GM20431 (cell line): ENCODE measurements around the gene LAMA4.

Experiments
- in situ Hi-C: fragments of 300-500 bp; cut with MseI, MboI; formaldehyde crosslinking; loops from one replicate; pipeline ENCODE4 v1.15.0; 2020; ENCODE audit warnings: low sequenced_read_pairs; ENCODE audit not compliant: unreplicated experiment

Gene LAMA4

DNA sequence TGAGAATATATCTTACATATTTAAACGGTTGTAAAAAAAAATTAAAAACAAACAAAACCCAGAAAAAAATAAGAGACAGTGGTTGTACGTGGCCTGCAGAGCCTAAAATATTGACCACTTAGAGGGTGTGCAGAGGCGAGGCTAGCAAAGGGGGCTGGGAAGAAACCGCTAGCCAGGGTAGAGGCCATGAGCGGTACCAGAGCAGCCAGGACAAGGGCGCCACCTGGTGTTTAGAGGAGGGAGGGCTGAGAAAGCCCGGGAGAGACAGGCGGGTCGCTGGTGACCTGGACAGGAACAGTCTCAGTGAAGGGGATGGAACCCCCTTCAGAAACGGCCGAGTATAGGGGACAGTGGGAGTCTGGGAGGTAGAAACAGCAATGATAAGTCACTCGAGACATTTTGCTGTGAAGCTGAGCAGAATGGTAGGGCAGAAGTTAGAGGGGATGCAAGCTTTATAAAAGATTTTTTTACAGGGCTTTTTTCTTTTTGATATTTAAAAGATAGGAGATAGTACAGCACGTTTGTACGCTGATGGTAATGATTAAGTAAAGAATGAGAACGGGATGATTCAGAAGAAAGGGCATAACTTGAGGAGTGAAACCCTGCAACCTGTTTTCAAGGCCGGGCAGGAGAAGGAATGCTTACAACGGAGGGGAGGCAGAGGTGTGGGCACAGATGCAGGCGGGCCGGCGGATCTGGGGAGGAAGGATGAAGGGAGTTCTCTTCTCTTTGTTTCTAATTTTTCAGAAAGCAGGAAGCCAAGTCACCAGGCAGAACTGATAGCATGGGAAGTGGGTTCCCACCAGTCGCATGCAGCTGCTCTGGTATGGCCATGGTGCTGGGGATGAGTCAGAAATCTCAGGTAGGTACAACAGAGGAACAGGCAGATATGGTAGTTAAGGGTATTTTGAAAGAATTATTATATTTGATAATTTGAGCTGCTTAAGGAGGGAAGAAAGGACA, 90.8 kb downstream of the LAMA4 start:
- in situ Hi-C loops, result no loop called here

DNA sequence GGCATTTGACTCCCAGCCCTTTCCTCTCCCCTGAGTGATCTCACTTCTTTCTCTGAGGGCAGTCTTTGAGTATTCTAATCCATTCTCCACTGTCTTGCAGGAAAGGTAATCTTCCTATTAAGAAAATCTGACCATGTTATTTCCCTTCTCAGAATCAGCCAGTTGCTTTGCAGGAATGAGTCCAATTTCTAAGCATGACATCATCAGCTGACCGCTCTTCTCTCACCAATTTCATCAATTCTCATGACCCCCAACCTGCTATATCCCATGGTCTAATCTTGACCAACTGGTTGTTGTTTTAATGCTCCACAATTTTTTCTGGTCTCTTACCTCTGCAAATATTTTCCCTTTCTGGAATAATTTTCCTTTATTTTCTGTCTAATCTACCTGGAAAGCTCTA, 93.6 kb downstream of the LAMA4 start:
- in situ Hi-C loops, result no loop called here

DNA sequence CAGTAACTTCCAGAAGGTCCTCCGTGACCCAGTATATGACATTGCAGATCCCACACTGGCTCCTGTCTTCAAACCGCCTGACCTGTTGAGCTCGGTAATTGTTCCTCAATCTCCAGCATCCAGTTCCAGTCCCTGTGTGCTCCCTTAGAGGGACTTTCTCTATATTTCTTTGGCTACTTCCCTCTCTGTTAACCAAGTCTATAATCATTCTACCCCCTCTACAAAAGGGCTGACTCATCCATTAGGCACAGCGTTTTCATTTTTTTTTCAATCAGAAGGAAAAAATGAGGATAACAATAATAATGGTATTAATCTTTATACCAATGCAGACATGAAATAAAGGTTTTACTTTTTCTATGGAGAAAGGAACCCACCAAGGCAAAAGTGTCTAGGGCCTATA, 97.7 kb downstream of the LAMA4 start:
- in situ Hi-C loops, result no loop called here

DNA sequence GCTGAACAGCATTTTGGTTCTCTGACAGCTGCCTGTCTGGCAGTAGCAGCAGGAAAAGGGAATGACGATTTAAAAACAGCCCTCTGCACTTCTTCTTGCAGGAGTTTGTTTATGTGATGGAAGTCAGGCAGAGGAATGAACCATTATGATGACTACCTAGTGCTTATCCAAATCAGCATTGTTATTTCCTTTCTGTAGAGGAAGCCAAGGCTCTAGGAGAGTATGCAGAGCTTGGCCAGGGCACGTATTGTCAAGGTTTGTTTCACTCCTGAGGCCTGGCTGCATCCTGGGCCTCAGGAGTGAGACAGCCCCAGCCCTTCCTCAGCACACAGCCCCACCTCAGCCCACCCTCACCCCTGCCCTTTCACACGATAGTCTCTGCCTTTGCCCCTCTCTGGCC, 98.5 kb downstream of the LAMA4 start:
- in situ Hi-C loops, result no loop called here

DNA sequence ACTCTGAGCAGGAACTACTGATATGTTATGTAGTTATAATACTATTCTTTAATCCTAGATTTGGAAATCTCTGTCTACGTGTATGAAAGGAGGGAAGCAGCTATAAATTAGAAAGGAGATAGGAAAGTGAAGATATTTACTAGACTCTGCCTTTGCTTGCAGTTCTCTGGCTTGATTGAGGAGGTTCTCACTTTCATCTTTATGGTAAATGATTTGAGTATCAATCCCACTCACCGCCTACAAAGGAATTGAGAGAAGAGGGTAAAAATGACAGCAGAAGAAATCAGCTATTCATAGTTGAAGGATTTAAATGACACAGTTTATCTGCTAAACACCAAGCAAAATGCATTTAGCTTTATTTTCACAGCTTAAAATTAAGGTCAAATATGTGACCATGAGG, 99.7 kb downstream of the LAMA4 start:
- in situ Hi-C loops, result no loop called here

DNA sequence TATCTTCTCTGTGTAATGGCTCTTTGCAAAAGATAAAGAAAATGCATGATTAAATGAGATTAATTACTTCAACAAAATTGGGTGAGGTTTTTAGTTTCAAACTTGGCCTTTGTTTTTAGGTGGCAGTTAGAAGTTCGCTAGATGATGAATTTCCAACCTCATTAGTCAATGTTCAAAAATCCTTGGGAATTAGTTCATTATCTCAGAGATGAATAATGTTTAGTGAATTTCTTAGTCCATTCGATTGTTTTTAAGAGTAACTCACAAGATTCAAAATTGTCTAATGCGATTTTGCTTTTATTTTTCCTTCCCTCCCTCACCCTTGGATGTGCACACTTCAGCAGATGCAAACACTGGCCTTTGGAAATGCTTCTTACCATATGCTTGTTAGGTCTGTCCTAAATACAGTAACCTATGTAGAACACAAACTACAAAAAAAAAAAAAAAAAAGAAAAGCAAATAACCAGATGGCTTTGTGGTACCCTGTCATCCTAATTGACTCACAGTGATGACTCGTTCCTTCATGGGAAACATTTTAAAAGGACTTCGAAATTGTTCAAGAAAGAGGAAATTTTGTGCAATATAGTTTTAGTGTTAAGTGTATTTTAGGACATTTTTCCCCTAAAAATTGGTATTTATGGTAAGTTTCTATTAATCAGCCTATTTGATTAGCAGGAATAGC, 100.3 kb downstream of the LAMA4 start:
- in situ Hi-C loops, result no loop called here

DNA sequence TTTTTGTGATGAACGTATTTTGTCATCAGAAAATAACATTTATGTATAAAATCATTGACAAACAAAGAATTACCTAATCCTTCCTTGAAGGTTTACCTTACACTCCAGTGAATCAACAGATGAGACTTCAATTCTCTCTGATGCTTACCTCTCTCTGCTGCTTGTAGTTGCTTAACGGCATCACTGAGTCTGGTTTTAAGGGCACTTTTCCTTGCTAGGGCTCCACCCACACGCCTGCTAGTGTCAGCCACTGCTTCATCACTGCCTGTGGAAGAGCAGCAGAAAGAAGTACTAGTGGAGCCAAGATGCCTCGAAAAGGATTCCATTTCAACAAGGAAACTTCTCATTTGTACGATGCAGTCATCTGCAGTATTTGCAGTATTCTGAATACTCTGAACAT, 104.0 kb downstream of the LAMA4 start:
- in situ Hi-C loops, result no loop called here

DNA sequence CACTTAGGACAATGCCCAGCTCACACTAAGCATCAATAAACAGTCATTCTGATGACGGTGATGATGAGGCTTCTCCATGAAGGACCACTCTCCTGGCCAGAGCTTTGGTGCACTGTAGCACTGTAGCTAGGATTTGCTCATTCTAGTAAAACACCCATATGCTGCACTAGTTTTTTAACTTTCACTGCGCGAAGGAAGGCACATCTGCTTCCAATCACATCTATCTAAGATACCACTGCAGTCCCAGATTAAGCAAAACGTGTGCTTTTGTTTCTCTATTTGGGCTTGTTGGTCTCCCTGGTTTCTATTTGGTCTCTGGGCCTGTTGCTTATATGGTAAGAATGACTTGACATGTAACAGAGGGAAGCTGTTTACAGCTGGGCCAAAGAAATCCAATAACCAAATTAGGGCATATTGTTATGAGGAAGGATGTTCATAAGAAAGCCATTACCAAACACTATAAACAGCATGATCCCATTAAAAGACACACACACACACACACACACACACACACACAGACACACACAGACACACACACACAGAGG, 104.6 kb downstream of the LAMA4 start:
- in situ Hi-C loops, result no loop called here

DNA sequence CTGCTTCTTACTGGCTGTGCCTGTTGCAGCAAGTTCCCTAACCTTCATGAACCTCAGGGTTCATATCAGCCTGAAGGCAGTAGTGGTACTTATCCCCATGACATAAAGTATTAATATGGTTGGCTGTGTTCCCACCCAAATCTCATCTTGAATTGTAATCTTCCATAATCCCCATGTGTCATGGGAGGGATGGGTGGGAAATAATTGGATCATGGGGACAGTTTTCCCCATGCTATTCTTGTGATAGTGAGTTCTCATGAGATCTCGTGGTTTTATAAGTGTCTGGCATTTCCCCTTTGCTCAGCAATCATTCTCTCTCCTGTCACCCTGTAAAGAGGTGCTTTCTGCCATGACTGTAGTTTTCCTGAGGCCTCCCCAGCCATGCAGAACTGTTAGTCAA, 105.1 kb downstream of the LAMA4 start:
- in situ Hi-C loops, result no loop called here

DNA sequence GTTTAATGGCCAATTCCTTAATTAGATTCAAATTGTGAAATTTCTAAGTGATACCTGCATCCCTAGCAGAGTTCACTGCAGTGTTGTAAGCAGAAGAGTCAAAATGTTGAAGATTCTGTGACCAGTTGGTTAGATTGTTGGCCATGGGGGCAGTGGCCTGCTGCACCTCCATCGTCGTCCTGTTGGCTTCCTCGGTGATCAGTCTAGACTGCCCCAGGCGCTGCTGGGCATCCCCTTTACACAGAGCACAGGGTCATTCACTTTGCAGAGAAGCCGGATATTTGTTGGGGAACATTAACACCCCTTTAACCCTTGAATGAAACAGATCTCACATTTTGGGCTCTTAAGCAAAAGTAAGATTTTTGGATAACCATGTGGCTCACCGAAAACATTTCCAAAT, 106.3 kb downstream of the LAMA4 start:
- in situ Hi-C loops, result no loop called here

DNA sequence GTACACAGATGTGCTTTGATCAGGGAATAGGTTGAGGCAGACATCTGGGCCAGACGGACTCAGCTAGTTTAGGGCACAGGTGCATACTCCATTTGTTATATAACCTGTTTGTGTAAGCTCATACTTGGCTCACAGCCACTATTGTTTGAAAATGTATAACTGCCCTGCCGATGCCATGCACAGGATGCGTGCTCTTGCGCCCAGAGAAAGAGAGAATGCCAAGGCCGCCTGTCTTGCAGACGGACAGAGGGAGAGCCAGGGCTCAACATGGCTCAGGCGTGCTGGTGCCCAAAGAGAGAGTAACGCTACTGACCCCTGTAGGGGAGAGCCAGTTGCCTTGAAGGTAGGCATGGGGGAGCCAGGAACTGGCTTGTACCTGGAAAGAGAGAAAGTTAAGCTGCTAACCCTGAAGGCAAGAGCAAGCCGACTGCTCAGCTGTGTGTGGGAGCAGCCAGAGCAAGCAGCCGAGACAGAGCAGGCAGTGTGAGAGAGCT, 109.2 kb downstream of the LAMA4 start:
- in situ Hi-C loops, result no loop called here

DNA sequence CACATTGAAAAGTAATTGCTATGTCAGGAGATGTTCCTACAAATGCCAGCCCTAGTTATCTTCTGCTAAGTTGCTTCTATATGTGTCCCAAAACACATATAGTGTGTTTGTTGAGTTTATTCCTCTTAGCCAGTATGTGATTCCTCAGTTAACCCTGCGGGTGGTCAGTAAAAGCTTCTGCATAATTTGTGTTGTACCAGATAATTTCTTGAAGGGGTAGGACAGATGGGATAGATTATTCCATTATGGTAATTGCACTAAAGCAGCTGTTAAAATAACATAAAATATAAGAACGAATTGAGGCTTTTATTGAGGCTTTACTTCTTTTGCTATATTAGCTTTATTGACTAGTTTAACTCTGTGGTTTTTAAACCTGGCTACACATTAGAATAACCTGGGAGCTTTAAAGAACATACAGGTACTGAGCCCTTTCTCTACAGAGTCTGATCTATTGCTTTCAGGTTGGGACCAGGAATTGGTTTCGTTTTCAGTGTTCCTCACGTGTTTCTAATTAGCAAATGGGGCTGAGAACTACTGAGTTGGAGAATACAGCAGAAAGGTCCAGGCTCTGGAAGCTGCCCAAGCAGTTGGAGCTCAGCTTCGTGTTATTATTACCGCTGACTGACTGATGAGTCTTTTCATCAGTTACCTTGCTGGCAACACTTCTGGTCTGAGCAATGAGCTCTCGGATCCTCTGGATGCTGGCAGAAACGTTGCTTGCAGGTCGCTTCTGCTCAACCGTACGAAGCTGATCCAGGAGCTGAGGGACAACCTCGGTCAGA, 110.0 kb downstream of the LAMA4 start:
- in situ Hi-C loops, result no loop called here

DNA sequence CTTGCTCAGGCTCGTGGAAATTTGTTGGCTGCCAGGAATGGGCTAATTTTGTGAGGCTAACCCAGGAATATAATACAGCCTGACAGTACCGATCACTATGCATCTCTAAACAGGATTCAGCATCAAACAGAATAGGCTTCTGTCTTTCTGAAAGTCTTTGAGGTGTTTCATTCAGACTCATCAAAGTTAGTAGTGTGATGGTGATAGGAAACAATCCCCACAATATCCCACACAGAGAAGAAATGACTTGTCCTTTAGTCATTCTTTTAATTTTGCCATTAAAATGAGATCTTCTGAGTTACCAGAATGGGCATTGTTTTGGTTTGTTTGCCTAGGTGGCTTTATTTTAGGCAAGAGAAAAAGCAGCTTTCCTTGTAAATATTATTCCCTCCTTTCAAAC, 112.7 kb downstream of the LAMA4 start:
- in situ Hi-C loops, result no loop called here

DNA sequence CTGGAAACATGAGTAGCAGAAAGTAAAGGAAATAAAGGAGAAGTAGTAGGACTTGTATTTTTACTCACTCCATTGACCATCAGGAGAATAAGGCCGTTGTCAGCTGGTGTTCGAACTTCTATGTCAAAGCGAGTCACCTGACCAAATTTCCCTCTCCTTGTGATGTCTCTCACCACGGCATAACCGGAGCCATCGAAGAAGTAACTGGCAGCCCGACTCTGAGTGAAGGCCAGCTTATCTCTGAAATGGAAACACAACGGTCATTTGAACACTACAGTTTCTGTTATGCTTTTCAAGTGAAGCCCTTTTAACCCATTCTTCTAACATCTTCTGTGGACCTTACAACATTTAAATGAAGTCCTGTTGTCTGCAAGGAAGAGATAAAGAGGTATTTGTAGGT, 115.3 kb downstream of the LAMA4 start:
- in situ Hi-C loops, result no loop called here

DNA sequence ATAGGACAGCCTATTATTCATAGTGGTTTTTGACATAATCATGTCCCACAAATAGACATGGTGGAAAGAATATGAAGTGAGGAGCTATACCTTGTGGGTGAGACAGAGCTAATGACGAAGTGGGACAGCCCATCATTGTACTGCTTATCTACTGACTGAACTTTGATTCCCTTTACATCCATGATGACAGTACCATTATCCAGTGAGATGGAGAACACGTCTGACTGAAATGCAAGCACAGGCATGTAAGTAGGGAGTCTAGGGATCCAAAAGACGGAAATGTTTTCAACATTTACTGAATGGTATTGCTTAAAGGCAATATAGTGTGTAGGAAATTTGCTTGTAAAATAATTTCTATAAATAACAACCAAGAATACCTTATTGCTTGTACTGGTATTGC, 123.5 kb downstream of the LAMA4 start:
- in situ Hi-C loops, result no loop called here

DNA sequence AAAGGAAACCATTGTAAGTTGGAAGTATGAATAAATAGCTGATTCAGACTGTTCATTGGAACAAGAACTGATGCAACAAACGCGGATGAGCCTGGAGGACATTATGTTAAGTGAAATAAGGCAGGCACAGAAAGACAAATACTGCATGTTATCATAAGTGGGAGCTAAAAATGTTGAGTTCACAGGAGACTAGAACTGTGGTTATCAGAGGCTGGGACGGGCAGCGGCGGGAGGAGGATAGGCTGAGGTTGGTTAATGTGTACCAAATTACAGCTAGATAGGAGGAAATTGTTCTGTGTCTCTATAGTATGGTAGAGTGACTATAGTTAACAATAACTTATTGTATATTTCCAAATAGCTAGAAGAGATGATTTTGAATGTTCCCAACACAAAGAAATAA, 126.2 kb downstream of the LAMA4 start:
- in situ Hi-C loops, result no loop called here

DNA sequence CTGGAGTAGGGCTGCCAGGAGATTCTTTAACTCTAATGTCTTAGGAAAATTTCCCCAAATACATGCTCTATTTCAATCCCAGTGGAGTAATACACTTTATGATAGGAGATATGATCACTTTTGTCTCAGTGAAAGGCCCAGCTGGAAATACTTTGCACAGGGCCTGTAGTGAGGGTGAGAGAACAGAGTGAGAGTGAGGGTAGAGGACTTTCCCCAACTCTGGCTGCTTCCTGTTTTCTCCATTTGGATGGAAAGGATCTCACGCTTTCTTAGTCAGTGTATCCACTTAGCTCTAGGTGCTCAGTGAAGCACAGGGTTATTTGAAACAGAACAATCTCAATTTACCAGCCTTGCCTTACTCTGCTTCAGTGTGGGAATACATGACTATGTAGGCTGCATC, 130.4 kb downstream of the LAMA4 start:
- in situ Hi-C loops, result no loop called here

DNA sequence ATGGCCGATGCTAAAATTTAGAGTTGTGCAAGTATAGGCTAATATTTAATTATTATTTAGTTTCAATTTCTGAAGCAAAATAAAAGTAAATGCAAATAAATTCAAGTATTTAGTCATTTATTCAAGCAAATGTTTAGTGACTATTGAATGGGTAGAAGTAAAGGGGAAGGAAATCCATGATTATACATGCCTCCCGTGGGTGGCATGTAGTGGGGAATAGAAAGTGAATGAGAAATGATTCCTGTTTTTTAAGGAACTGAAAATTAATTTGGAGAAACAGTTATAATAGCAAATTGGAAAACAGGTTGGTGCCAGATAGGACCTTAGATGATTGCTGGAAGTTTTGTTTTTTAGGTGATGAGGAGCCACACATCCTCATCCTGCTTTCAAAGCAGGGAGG, 131.6 kb downstream of the LAMA4 start:
- in situ Hi-C loops, result no loop called here

DNA sequence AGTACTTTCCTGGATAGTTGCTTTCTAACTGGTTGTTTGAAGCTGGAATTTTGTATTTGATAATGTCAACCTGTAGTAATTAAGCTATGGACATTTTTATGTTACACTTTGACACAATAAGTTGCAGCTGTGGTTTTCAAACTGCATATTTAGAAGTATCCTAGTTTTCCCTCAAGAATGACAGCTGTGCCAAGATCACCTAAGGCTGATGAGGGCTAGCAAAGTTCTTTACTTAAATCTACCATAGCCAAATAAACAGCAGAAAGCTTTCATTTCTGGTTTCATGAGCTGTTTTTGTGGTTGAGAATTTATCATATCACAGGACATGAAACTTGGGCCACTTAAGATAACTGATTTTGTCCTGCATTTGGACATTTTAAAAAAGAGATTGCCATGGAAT, 136.3 kb downstream of the LAMA4 start:
- in situ Hi-C loops, result no loop called here

DNA sequence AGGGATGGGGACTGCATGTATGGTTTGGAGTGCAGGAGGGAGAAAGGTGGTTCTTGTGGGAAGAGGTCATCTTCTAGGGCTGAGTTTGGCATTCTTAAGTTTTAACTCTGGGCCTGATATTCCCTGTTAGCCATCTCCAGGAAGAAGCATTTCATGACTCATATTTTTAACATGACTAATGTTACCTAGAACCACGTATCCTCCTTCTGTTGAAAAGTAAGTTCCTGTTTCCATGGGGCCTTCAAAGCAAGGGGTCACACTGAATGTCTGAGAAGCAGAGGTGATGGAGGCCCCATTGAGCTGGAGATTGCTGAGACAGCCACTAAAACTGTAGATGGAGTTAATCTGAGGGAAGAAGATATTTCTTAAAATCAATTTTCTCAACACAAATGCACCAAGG, 136.8 kb downstream of the LAMA4 start:
- in situ Hi-C loops, result no loop called here
